ENCODE data around the gene NPC1. TPM values are rescaled to one million over a fixed set of nuclear protein-coding genes. Genes with fewer than 3 reads are reported as not detected.

The NPC1 gene
- total and polyA plus RNA-seq, 12 donors, result 8.9 to 34.4 (median 13.3) TPM

GRCh38 chr18:23551978-23552377, 34.3 kb downstream of the NPC1 start:
- ATAC-seq (no peak), DNase-seq (no peak)
- Histone ChIP-seq H3K27me3 (no peaks in the 10 kb centered on the region), H3K4me1 (no peaks in the 10 kb centered on the region), H3K9me3 (no peaks in the 10 kb centered on the region), H3K36me3 (peaks cover 0 to 100% (median 48%) of the 10 kb centered on the region in 9 donors), H3K27ac (no peak overlapping the region), H3K4me3 (no peak overlapping the region)
- intact Hi-C loops (cut with DNase I), result no loop called here
- TF ChIP-seq CTCF (IDR thresholded peaks at IDR 0.05), result no peak
- WGBS, 2 donors, result 59 to 98% methylated on average over 3 of the region's 3 CpGs

- Histone ChIP-seq H3K27ac (no peak overlapping the region), H3K36me3 (peaks cover 0 to 100% (median 48%) of the 10 kb centered on the region in 9 donors), H3K27me3 (no peaks in the 10 kb centered on the region), H3K9me3 (no peaks in the 10 kb centered on the region), H3K4me1 (no peaks in the 10 kb centered on the region), H3K4me3 (no peak overlapping the region)
- no peak for DNase-seq
- no peak for ATAC-seq
- TF ChIP-seq CTCF (IDR thresholded peaks at IDR 0.05), result no peak
- intact Hi-C loops (cut with DNase I), result no loop called here
Observed at GRCh38 chr18:23550898-23551297, 35.4 kb downstream of the NPC1 start.

GRCh38 chr18:23548719-23549118, 37.6 kb downstream of the NPC1 start:
- no peaks in the 10 kb centered on the region for H3K27me3 ChIP-seq
- no peaks in the 10 kb centered on the region for H3K4me1 ChIP-seq
- ATAC-seq, result no peak
- WGBS, 2 donors, result 97 to 100% methylated on average over 3 of the region's 3 CpGs
- no peak for TF ChIP-seq CTCF (IDR thresholded peaks at IDR 0.05)
- H3K36me3 ChIP-seq, result peaks cover 0 to 100% (median 35%) of the 10 kb centered on the region in 9 donors
- intact Hi-C loops (cut with DNase I), result no loop called here
- no peak for DNase-seq
- H3K9me3 ChIP-seq, result no peaks in the 10 kb centered on the region
- H3K4me3 ChIP-seq, result no peak overlapping the region
- no peak overlapping the region for H3K27ac ChIP-seq

- Histone ChIP-seq H3K36me3 (peaks cover 0 to 100% (median 35%) of the 10 kb centered on the region in 9 donors), H3K27ac (no peak overlapping the region), H3K4me3 (no peak overlapping the region), H3K4me1 (no peaks in the 10 kb centered on the region), H3K27me3 (no peaks in the 10 kb centered on the region), H3K9me3 (no peaks in the 10 kb centered on the region)
- ATAC-seq (no peak), DNase-seq (no peak)
- WGBS, 2 donors, result 86 to 92% methylated on average over 2 of the region's 2 CpGs
- no peak for TF ChIP-seq CTCF (IDR thresholded peaks at IDR 0.05)
- intact Hi-C loops (cut with DNase I), result no loop called here
Observed at GRCh38 chr18:23548275-23548674, 38.0 kb downstream of the NPC1 start.
